ENCODE data around the gene ATPAF2.

The ATPAF2 gene

GRCh38 chr17:18004345-18004744 is 34.6 kb downstream of the ATPAF2 start:
- H3K79me1 ChIP-seq (replicated peaks; ENCODE audit: low read length, poor library complexity, severe bottlenecking): no peaks in the 10 kb centered on the region
- DNase-seq: no peak

GRCh38 chr17:18002171-18002570 is 36.8 kb downstream of the ATPAF2 start:
- H2BK120ac ChIP-seq (ENCODE audit: low read depth, low read length): no peak overlapping the region
- H3K4ac ChIP-seq (ENCODE audit: low read depth in 1 of 2, low read length in 2 of 2): no peak overlapping the region
- H2BK12ac ChIP-seq (ENCODE audit: low read length in 2 of 2): no peak overlapping the region
- no peak overlapping the region for H3K4me2 ChIP-seq (ENCODE audit: low read length, poor library complexity, severe bottlenecking)
- no peak overlapping the region for H4K91ac ChIP-seq (ENCODE audit: low read length)
- H2BK5ac ChIP-seq (ENCODE audit: low read depth, low read length, poor library complexity, severe bottlenecking): no peak overlapping the region
- peaks cover 20% of the 10 kb centered on the region for H3K4me1 ChIP-seq (ENCODE audit: control insufficient read depth, insufficient read depth, low read depth, low read length)
- peaks cover 5 to 10% of the 10 kb centered on the region in 2 experiments for H3K36me3 ChIP-seq (ENCODE audit: control insufficient read depth in 1 of 2, insufficient read depth in 2 of 2, low read depth in 1 of 2, low read length in 2 of 2)
- H3K27me3 ChIP-seq (ENCODE audit: control insufficient read depth in 1 of 2, insufficient read depth in 1 of 2, low read length in 2 of 2): no peaks in the 10 kb centered on the region
- no peak overlapping the region for H3K23ac ChIP-seq (ENCODE audit: low read length in 2 of 2)
- no peak overlapping the region for H3K14ac ChIP-seq (ENCODE audit: low read length in 2 of 2)
- H4K8ac ChIP-seq (ENCODE audit: low read length): no peak overlapping the region
- no peak overlapping the region for H3K4me3 ChIP-seq (ENCODE audit: insufficient read depth in 1 of 2, low read depth in 1 of 2, low read length in 2 of 2)
- no peaks in the 10 kb centered on the region for H3K9me3 ChIP-seq (ENCODE audit: control insufficient read depth, low read length)
- no peak overlapping the region for H2BK15ac ChIP-seq (ENCODE audit: low read depth, poor library complexity, severe bottlenecking)
- H3K9ac ChIP-seq (ENCODE audit: low read length): no peak overlapping the region
- no peak overlapping the region for H2AFZ ChIP-seq (ENCODE audit: low read depth, low read length)
- peak overlapping the region; percentile 9 for H2AK5ac ChIP-seq (ENCODE audit: low read length, severe bottlenecking)
- no peaks in the 10 kb centered on the region for H3K79me1 ChIP-seq (replicated peaks; ENCODE audit: low read length, poor library complexity, severe bottlenecking)
- DNase-seq: peak; percentile 18
- 95% methylated on average over 2 of the region's 2 CpGs for WGBS
- no peak overlapping the region for H3K18ac ChIP-seq (ENCODE audit: low read depth in 1 of 2, low read length in 2 of 2)
- H3K27ac ChIP-seq (ENCODE audit: low read length, poor library complexity, severe bottlenecking): no peak overlapping the region

More at GRCh38 chr17:18004345-18004744, 34.6 kb downstream of the ATPAF2 start:
- Histone ChIP-seq H3K4ac (ENCODE audit: low read depth in 1 of 2, low read length in 2 of 2) (no peak overlapping the region), H3K4me2 (ENCODE audit: low read length, poor library complexity, severe bottlenecking) (no peak overlapping the region), H3K9ac (ENCODE audit: low read length) (no peak overlapping the region), H2BK120ac (ENCODE audit: low read depth, low read length) (no peak overlapping the region), H2AK5ac (ENCODE audit: low read length, severe bottlenecking) (no peak overlapping the region), H3K4me1 (ENCODE audit: control insufficient read depth, insufficient read depth, low read depth, low read length) (peaks cover 26% of the 10 kb centered on the region), H3K36me3 (ENCODE audit: control insufficient read depth in 1 of 2, insufficient read depth in 2 of 2, low read depth in 1 of 2, low read length in 2 of 2) (peaks cover 5 to 16% of the 10 kb centered on the region in 2 experiments), H3K4me3 (ENCODE audit: insufficient read depth in 1 of 2, low read depth in 1 of 2, low read length in 2 of 2) (no peak overlapping the region), H4K8ac (ENCODE audit: low read length) (no peak overlapping the region), H2BK12ac (ENCODE audit: low read length in 2 of 2) (no peak overlapping the region), H2BK5ac (ENCODE audit: low read depth, low read length, poor library complexity, severe bottlenecking) (no peak overlapping the region), H3K27ac (ENCODE audit: low read length, poor library complexity, severe bottlenecking) (no peak overlapping the region), H2AFZ (ENCODE audit: low read depth, low read length) (no peak overlapping the region), H3K23ac (ENCODE audit: low read length in 2 of 2) (no peak overlapping the region), H3K27me3 (ENCODE audit: control insufficient read depth in 1 of 2, insufficient read depth in 1 of 2, low read length in 2 of 2) (no peaks in the 10 kb centered on the region), H3K14ac (ENCODE audit: low read length in 2 of 2) (no peak overlapping the region), H2BK15ac (ENCODE audit: low read depth, poor library complexity, severe bottlenecking) (no peak overlapping the region), H3K9me3 (ENCODE audit: control insufficient read depth, low read length) (no peaks in the 10 kb centered on the region), H4K91ac (ENCODE audit: low read length) (no peak overlapping the region), H3K18ac (ENCODE audit: low read depth in 1 of 2, low read length in 2 of 2) (no peak overlapping the region)
- WGBS: 99% methylated on average over 6 of the region's 9 CpGs

DNA sequence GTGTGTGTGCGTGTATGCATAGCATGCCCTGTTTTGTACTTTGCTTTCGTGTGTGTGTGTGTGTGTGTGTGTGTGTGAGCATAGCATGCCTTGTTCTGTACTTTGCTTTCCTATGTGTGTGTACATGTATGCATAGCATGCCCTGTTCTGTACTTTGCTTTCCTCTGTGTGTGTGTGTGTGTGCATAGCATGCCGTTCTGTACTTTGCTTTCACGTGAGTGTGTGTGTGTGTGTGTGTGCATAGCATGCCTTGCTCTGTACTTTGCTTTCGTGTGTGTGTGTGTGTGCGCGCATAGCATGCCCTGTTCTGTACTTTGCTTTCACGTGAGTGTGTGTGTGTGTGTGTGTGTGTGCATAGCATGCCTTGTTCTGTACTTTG is 38.9 kb downstream of the ATPAF2 start:
- H3K36me3 ChIP-seq (ENCODE audit: control insufficient read depth in 1 of 2, insufficient read depth in 2 of 2, low read depth in 1 of 2, low read length in 2 of 2): no peaks in the 10 kb centered on the region
- 91% methylated on average over 8 of the region's 8 CpGs for WGBS
- no peak for DNase-seq

DNA sequence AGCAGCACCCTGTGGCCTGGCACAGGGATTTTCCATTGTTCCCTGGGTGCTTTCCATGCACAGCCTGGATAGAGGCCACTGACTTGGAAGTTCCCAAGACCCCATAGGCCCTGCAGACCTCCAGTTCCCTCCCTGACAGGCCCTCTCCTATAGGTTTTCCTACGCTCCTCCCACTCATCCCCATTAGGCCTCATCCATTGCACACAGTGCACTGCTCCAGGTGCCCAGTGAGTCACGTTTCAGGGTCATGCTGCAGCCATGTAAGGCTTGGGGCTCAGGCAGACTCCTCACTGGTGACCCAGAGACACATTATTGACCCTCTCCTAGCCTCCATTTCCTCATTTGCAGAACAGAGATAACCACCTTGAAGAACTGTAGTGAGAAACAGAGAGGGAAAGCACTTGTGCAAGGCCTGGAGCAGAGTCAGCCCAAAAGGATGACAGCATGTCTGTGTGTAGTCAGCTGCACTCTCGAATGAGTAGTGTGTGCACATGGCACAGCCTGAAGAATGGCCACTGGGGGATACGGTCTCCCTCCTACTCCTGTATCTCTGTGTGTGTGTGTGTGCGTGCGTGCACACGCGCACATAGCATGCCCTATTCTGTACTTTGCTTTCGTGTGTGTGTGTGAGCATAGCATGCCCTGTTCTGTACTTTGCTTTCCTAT is 39.5 kb downstream of the ATPAF2 start:
- Histone ChIP-seq H3K36me3 (ENCODE audit: control insufficient read depth in 1 of 2, insufficient read depth in 2 of 2, low read depth in 1 of 2, low read length in 2 of 2) (no peaks in the 10 kb centered on the region), H2AK5ac (ENCODE audit: low read length, severe bottlenecking) (no peak overlapping the region)

More for the DNA sequence above, 38.9 kb downstream of the ATPAF2 start:
- H2BK12ac ChIP-seq (ENCODE audit: low read length in 2 of 2): no peak overlapping the region
- H2AFZ ChIP-seq (ENCODE audit: low read depth, low read length): no peak overlapping the region
- H2BK120ac ChIP-seq (ENCODE audit: low read depth, low read length): no peak overlapping the region
- H2BK15ac ChIP-seq (ENCODE audit: low read depth, poor library complexity, severe bottlenecking): no peak overlapping the region
- H3K9ac ChIP-seq (ENCODE audit: low read length): no peak overlapping the region
- H2AK5ac ChIP-seq (ENCODE audit: low read length, severe bottlenecking): no peak overlapping the region
- H2BK5ac ChIP-seq (ENCODE audit: low read depth, low read length, poor library complexity, severe bottlenecking): no peak overlapping the region
- no peak overlapping the region for H4K91ac ChIP-seq (ENCODE audit: low read length)
- no peak overlapping the region for H3K4me2 ChIP-seq (ENCODE audit: low read length, poor library complexity, severe bottlenecking)
- H3K23ac ChIP-seq (ENCODE audit: low read length in 2 of 2): no peak overlapping the region
- H3K79me1 ChIP-seq (replicated peaks; ENCODE audit: low read length, poor library complexity, severe bottlenecking): no peaks in the 10 kb centered on the region
- H3K4me3 ChIP-seq (ENCODE audit: insufficient read depth in 1 of 2, low read depth in 1 of 2, low read length in 2 of 2): no peak overlapping the region
- no peak overlapping the region for H3K27ac ChIP-seq (ENCODE audit: low read length, poor library complexity, severe bottlenecking)
- no peak overlapping the region for H3K14ac ChIP-seq (ENCODE audit: low read length in 2 of 2)
- H3K18ac ChIP-seq (ENCODE audit: low read depth in 1 of 2, low read length in 2 of 2): no peak overlapping the region
- peaks cover 15% of the 10 kb centered on the region for H3K4me1 ChIP-seq (ENCODE audit: control insufficient read depth, insufficient read depth, low read depth, low read length)
- no peaks in the 10 kb centered on the region for H3K27me3 ChIP-seq (ENCODE audit: control insufficient read depth in 1 of 2, insufficient read depth in 1 of 2, low read length in 2 of 2)
- H4K8ac ChIP-seq (ENCODE audit: low read length): no peak overlapping the region
- H3K9me3 ChIP-seq (ENCODE audit: control insufficient read depth, low read length): no peaks in the 10 kb centered on the region
- H3K4ac ChIP-seq (ENCODE audit: low read depth in 1 of 2, low read length in 2 of 2): no peak overlapping the region

More for the DNA sequence above, 39.5 kb downstream of the ATPAF2 start:
- Histone ChIP-seq H3K4me2 (ENCODE audit: low read length, poor library complexity, severe bottlenecking) (no peak overlapping the region), H3K9ac (ENCODE audit: low read length) (no peak overlapping the region), H2BK5ac (ENCODE audit: low read depth, low read length, poor library complexity, severe bottlenecking) (no peak overlapping the region), H2BK12ac (ENCODE audit: low read length in 2 of 2) (no peak overlapping the region), H4K8ac (ENCODE audit: low read length) (no peak overlapping the region), H3K18ac (ENCODE audit: low read depth in 1 of 2, low read length in 2 of 2) (no peak overlapping the region), H3K23ac (ENCODE audit: low read length in 2 of 2) (no peak overlapping the region), H3K4me1 (ENCODE audit: control insufficient read depth, insufficient read depth, low read depth, low read length) (peaks cover 16% of the 10 kb centered on the region), H3K9me3 (ENCODE audit: control insufficient read depth, low read length) (no peaks in the 10 kb centered on the region), H3K27me3 (ENCODE audit: control insufficient read depth in 1 of 2, insufficient read depth in 1 of 2, low read length in 2 of 2) (no peaks in the 10 kb centered on the region), H3K4me3 (ENCODE audit: insufficient read depth in 1 of 2, low read depth in 1 of 2, low read length in 2 of 2) (no peak overlapping the region), H2AFZ (ENCODE audit: low read depth, low read length) (no peak overlapping the region), H2BK15ac (ENCODE audit: low read depth, poor library complexity, severe bottlenecking) (no peak overlapping the region), H2BK120ac (ENCODE audit: low read depth, low read length) (no peak overlapping the region), H3K14ac (ENCODE audit: low read length in 2 of 2) (peak overlapping the region in 1 of 2 experiments; percentile 45), H3K79me1 (replicated peaks; ENCODE audit: low read length, poor library complexity, severe bottlenecking) (no peaks in the 10 kb centered on the region), H3K27ac (ENCODE audit: low read length, poor library complexity, severe bottlenecking) (no peak overlapping the region), H4K91ac (ENCODE audit: low read length) (no peak overlapping the region), H3K4ac (ENCODE audit: low read depth in 1 of 2, low read length in 2 of 2) (no peak overlapping the region)
- 92% methylated on average over 9 of the region's 9 CpGs for WGBS
- DNase-seq: peak; percentile 22

Measured in mesenchymal stem cell (in vitro differentiated cells and primary cell).